ENCODE data around the gene C5orf63.
"Not testable (repeated sequence)": the region's sequence is repeated elsewhere in the genome, so short reads cannot be mapped to it uniquely, and the experiment has no call there.

The C5orf63 gene

DNA sequence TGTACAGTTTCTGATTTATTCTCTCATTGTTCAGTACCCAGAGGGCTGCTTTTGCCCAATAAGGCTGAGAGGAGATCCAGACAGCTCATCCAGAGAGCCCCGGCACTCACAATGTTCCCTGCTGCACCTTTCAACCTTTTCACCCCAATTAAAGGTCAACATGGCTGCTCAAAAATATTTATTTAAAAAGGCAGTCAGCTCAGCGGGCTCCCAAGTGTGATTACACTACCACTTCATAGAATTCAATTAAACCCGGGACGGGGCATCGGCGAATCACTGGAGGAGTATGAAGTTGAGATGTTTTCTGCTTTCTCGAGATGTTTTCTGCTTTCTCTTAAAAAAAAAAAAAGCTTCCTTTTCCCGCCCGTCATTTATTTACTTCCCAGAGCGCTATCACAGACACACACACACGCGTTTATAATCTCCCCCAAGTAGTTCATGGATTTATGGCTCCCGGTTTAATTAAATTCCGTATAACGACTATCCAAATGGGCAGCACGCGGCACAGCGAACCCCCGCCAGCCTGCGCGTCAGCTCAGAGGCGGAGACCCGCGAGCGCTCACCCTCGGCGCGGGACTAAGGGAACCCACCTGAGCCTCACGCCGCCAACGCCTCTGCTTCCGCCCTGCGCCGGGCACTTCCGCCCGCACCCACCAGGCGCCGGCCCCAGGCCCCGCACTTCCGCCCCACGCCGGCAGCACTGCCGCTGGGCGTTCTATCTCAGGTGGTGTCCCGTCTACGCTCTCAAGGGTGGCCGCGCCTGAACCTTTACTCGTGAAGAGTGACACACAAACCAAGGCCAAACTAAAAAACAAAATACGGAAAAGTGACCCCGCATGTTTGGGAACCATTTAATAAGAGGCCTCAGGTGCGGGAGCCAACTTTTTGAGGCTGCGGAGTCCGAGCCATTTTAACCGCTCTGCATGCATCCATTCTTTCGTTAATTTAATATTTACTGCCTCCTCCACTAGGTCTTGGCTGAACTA lies at the start of gene C5orf63:
Gene C5orf63, minus strand, starts transcription at position 642 of the 986 bp plus-strand sequence. CDS start 14,507 bp downstream, outside the sequence.
- peak; percentile 55 for DNase-seq (ENCODE audit: low spot score)

DNA sequence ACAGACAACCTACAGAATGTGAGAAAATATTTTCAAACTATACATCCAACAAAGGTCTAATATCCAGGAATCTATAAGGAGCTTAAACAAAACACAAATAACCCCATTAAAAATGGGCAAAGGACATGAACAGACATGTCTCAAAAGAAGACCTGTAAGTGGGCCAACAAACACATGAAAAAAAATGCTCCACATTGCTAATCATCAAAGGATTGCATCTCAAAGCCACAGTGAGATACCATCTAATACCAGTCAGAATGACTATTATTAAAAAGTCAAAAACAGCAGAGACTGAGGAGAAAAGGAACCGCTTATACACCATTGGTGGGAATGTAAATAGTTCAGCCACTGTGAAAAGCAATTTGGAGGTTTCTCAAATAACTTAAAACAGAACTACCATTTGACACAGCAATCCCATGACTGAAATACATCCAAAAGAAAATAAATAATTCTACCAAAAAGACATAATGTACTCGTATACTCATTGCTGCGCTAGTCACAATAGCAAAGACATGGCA lies 39.1 kb upstream of the C5orf63 start:
- DNase-seq (ENCODE audit: low spot score), result no peak

DNA sequence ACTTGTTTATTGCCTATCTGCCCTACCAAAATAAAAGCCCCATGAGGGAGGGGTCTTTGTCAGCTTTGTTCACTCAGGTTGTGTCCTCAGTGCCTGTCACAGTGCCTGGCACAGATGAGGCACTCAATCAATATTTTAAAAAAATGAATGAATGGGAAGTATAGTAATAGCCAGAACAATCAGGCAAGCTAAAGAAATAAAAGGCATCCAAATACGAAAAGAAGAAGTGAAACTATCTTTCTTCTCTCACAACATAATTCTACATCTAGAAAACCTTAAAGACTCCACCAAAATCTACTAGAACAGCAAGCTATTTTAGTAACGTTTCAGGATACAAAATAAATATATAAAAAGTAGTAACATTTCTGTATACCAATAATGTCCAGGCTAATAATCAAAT lies 37.8 kb upstream of the C5orf63 start:
- DNase-seq (ENCODE audit: low spot score), result no peak

DNA sequence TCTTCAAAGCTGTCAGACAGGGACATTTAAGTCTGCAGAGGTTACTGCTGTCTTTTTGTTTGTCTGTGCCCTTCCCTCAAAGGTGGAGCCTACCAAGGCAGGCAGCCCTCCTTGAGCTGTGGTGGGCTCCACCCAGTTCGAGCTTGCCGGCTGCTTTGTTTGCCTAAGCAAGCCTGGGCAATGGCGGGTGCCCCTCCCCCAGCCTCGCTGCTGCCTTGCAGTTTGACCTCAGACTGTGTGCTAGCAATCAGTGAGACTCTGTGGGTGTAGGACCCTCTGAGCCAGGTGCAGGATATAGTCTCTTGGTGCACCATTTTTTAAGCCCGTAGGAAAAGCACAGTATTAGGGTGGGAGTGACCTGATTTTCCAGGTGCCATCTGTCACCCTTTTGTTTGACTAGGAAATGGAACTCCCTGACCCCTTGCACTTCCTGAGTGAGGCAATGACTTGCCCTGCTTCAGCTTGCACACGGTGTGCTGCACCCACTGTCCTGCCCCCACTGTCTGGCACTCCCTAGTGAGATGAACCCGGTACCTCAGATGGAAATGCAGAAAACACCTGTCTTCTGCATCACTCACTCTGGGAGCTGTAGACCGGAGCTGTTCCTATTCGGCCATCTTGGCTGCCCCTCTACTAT lies 35.4 kb upstream of the C5orf63 start:
- DNase-seq (ENCODE audit: low spot score), result not testable (repeated sequence)

DNA sequence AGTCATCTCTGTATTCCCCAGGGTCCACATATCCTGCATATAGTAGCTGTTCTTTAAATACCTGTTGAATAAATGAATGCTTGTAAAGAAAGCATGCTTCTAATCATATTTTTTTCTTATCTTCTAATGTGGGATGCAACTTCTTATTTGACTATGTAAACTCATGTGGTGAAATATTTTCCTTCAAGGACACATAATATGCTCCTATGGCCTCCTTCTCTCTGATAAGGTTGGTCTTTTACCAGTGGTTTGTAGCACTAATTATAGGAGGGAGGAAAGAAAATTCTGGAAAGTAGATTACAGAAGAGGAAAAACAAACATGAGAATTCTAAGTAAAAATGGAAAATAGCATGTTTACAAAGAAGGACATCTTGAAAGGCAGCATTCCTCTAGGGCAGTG lies 28.6 kb upstream of the C5orf63 start:
- DNase-seq (ENCODE audit: low spot score), result no peak

DNA sequence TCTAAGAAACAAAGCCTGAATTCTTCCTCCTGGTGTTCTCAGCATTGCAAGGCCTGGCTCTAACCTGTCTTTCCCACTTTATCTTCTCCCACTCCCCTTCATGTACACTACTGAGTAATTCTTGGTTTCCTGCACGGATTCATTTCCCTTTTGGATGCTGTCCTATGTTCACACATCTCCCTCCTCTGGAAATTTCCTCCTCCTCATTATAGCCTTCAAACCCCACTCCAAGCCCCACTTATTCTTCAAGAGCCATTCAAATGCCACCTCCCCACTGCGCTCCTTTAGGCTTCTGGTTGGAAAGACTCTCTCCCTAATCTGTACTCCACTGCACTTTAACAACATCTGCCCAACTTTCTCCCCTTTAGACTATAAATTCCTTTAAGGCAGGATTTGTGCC lies 28.2 kb upstream of the C5orf63 start:
- no peak for DNase-seq (ENCODE audit: low spot score)

DNA sequence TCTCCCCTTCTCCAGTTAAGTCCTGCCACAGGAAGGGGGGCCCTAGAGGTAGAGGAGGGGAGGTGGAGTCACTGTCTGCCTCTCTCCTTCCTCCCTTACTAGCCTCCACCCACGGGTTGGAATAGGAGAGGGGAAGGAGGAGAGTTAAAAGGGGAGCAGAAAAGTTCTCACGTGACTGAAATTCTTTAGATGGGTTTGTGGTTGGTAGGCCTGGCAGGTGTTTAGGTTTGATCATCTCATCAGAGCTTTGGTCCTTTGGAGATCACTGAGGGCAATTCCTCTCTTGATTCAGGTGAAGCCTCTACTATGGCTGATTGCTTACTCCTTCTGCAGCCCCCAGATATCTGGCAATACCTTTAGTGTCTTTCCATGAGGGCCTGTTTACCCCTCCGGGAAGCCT lies 24.9 kb upstream of the C5orf63 start:
- DNase-seq (ENCODE audit: low spot score), result no peak

DNA sequence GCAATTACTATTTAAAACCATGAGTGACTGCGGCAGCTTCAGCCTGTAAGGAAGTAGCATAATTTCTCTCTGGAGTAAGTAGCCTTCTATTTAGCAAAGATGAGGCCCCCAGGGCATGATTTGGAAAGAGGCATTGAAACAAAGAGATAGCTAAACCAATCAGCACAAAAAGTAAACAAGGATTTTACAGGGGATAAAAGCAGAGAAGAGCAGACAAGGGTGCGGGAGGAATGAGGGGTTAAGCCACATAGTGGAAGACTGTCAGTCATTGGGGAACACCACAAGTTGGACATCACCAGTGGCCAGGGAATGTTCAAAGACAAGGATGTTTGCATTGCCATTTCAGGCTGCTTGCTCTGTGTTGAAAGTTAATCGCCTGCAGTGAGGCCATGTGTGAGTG lies 24.0 kb upstream of the C5orf63 start:
- no peak for DNase-seq (ENCODE audit: low spot score)

DNA sequence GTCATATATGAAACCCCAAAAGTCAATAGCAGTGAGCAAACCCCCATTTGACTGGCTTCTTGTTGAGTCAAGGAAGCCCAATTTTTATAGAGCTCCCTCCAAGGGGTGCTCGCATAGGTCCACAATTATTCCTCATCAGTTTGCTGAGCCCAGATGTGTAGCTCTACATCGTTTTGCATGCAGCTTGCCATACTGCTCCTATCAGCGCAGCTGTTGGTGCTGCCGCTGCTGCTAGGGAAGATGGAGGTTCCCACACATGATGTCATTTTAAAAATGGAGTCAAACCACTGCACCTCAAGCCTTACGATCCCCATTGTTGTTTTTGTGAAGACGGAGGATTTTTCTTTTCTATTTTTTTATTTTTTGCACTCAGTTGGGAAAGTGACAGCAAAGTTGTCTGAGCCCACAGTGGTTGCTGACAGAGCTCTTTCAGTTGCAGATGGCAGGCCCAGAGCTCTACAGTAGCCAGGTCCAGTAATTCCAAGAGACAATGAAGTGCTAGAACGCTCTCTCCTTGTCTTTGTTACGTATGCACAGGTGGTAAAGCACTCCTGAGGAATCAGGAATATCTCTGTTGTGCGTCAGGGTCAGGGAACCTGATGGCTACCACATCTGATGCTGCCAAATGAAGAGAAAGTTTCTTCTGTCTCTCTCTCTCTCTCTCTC lies 23.2 kb upstream of the C5orf63 start:
- no peak for DNase-seq (ENCODE audit: low spot score)

DNA sequence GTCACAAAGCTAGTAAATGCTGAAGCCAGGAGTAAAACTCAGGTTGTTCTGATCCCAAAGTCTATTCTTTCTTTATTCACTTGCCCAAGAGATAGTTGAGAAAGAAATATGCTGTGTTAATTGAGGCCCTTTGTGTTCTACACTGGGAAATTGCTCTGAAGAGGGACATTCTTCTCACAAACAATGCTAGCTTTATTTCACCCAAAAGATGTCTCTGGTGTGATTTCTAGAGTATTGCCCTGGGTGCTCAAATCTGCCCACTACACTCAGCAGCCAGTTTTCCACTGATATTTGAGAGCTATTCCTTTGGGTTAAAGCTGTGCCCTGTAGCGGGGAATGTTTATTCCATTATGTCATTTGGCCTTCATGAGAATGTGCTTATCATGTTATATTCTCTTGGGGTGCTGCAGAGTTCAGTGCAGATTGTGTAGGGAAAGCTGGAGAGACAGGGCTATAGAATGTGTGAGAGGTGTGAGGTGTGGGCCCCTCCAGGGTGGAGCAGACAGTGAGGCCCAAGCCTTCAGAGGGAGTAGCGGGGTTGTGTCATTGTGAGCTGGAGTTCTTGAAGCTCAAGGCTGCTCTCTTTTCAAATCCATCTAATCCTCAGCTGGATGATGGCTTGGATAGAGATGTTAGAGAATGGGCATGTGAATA lies 21.0 kb upstream of the C5orf63 start:
- DNase-seq (ENCODE audit: low spot score), result no peak

DNA sequence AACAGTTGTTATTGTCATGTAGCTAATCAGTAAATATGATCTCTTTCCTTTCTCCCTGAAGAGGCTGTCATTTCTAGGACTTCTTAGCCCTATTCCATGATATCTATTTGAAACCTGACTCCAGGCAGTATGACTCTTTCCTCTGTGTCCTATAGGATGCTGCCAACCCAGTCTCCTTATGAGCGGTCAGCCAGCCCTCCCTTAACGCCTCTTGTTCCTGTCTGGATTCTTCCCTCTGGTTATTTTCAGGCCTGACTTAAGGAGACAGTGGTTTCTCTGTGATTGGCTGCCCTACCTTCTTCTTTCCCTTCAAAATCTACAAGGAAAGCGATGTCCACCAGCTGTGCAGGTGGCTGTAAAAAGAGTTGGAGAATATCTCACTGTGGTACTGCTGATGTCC lies 19.4 kb upstream of the C5orf63 start:
- no peak for DNase-seq (ENCODE audit: low spot score)

DNA sequence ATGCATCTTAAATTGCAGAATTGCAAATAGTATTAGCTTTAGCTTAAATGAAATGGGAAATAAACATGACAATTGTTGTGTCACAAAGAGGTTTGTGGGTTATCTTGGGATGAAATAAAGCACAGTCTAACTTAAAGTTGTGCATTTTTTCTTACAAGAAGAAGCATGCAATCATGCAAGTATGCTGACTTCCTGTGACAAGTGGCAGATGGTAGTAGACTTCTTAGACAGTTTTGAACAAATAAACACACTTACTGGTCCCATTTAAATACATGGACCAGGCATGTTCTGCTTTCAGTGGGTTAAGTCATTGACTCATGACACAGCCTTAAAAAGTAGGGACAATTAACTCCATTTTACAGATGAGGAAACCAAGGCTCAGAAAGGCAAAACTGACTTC lies 15.9 kb upstream of the C5orf63 start:
- DNase-seq (ENCODE audit: low spot score), result no peak

DNA sequence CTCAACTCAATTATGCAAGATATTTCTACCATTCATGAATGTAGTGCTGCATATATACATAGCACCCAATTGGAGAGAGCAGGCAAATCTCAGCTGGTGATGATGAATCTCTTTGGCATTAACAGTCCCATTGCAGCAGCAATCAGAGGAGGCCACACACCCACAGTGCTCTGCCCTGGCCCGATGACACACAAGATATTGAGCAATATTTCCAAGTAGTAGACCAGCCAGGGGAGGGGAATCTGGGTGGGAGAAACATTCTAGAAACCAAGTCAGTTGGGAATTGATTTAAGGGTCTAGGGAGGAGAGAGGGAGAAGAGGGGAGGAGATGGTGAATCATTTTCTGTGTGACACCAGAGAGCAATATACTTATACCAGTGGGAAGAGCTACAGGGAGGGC lies 14.9 kb upstream of the C5orf63 start:
- no peak for DNase-seq (ENCODE audit: low spot score)

DNA sequence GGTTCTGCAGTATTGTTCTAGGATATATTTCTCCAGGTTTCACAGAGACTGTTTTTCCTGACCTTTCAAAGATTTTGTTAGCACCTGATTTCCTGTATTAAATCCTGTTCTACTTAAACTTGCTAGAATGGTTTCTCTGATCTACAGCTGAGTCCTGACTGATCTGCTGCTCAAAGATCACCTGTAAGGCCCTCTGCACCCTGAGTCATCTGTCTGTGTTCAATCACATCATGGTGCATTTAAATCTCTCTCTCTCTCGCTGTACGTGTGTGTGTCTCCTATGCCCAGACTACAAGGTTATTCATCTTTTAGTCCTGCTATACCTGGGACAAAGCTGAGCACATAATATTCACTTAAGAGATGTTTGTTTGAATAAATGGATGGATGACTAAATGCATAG lies 13.3 kb upstream of the C5orf63 start:
- DNase-seq (ENCODE audit: low spot score), result no peak

DNA sequence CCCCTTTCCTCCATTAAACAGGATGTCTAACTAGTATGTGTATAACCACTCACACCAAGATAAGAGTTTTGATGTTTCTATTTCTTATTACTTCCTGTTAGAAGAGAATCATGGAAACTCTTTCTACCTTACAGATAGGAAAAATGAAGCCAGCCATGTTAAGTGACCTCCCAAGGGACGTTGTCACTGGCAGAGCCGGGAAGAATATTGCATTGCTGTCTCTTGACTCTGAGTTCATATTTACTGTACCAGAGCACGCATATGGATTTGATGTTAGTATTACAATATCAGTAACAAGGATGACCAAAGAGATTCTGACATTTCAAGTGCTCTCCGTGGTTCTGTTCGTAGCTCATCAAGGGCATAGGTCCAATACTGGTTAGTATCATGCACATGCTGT lies 12.5 kb upstream of the C5orf63 start:
- no peak for DNase-seq (ENCODE audit: low spot score)

DNA sequence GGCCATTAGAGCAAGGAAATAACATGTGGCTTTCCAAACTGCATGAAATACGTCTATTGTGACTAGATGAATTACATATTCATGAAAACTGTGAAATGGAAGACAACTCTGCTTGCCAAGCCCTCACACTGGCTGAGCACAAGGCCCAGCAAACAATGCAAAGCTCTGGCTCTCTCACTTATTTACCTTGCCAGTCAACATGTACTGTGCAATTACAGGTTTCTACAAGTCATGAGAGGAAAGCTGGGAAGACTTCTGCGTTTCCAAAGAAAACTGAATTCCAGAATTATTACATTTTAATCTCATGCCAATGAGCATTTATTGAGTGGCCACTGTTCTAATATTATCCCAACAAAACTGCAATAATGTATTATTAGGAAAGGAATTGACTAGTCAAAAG lies 12.1 kb upstream of the C5orf63 start:
- DNase-seq (ENCODE audit: low spot score), result no peak

DNA sequence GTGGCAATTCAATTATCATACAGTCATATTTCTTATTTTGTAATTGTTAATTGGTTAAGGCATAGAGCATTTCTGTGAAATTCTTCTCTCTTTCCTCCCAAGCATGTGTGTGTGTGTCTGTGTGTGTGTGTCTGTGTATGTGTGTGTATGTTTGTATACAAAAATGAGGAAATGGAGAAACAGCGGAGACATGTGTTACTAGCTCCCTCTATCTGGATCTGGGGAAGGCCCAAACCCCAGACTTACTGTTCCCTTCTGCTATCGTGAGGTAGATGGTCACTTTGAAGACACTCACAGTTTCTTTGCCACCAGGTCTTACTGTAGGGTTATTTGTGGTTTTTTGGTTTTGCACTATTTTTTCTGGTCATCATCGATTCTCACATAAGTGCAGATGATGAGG lies 11.4 kb upstream of the C5orf63 start:
- DNase-seq (ENCODE audit: low spot score), result no peak

DNA sequence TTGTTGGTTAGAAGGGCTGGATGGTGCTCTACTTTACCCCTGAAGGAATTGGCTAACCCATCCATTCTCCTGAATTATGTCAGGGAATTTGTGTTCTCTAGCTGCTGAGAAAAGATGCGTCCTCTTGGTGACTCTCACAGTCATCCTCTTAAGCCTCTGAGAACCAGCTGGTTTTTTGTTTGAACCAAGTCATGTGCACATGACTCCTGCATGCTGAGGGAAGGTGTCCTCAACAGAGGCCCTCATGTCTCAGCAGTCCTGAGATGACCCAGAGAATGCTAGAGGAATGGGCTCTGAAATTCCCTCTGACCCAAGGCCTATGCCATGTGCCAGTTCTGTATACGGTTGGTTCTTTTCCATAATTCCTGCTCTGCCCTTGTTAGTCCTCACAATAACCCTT lies 10.4 kb upstream of the C5orf63 start:
- no peak for DNase-seq (ENCODE audit: low spot score)

DNA sequence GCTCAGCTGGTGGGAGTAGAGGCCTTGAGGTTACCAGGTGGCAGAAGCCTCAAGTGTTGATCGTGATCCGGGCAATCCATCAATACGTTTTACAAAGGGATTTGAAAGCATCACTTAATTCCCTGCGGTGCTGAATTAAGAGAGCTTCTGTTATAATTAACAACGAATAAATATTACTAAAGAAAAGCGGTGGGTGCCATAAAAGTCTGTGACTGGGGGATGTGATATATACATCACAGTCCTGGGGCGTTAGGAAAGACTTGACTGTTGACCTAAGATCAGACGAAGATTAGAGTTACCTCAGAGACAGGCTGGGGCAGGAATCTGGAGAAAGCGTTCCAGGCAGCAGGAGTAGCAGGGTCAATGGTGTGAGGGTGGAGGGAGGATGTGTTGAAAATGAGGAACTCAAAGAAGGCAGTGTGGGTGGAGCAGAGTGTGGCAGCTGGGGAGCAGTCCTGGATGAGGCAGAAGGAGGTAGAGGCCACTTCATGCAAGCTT lies 6.7 kb upstream of the C5orf63 start:
- no peak for DNase-seq (ENCODE audit: low spot score)

DNA sequence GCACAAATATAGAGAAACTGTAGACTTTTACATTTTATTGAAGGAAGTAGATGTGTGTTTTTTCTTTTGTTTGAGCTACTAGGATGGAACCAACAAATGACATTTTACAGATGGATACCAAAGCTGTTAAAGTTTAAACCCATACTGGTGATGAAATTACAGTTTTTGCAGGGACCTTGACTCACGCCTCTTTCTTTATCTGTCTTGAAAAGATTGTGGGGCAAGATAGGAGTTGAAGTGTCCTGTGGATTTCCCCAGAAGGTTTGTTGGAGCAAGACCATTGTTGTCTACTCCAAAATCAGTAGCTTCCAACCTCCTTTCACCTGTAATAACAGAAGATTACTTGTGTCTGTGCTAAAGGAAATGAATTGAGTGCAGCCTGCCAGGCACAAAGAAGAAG lies 4.1 kb upstream of the C5orf63 start:
- DNase-seq (ENCODE audit: low spot score), result no peak

DNA sequence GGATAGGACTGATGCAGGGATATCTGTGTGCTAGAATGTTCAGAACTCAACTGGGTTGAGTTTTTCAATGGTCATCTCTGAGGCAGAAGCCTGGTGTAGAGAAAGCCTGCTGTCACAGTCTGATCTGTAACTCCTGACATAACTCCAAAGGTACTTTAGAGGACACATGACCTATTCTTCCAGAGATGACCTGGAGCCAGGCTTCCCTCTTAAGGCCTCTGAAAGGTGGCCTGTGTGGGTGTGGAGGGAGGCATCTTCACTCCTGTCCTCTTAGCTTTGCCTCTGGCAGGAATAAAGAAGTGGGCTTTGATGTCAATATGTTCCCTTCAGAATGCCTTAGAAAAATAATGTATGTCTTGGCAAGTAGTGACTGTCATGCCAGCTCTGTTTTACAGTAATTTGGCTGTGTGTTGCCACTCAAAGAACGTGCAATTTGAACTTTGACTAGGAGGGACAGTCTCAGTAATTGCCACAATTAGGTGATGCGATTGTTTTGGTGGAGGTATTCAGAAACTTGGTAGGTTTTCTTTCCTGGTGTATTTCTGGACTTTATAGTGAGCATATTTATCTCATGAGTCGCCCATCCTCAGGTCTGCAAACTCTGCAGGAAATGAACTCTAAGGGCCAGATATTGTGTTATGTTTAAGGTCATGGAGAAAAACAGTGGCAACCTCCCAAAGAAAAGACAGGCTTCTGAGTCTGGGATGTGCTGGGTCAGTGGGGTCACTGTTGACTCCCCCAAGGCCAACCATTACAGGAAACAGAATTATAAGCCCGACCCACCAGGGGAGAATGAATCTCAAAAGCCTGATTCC lies 3.2 kb upstream of the C5orf63 start:
- DNase-seq (ENCODE audit: low spot score), result peak; percentile 75
